Measurements from ENCODE around the gene ARSG.

The ARSG gene

DNA sequence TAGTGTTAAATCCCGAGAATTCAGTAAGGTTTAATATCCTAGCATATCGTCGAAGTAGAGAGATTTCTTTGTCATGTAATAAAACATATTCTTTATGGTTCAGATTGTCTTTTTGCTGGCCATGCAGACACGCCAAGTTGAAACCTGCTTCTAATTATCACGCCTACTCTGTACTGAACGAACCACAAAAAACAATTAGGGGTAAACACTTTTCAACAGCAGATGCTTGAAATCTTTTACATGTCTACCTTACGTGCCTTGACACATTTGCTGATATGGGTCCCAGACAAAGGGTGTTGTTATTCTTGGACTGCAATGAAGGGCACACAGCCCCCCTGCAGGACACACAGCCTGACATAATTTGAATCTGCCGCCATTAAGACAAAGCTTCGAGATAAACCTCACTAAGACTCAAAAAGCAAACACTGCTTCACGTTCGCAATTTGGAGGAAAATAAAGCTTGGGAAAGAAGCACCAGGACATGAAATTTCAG is 152.7 kb downstream of the ARSG start:
- Histone ChIP-seq H3K36me3 (ENCODE audit: insufficient read depth, low read length) (peaks cover 5% of the 10 kb centered on the region), H3K4me1 (ENCODE audit: insufficient read depth, low read length) (no peaks in the 10 kb centered on the region), H3K9me3 (ENCODE audit: control insufficient read depth, insufficient read depth, low read length) (no peaks in the 10 kb centered on the region), H3K9ac (ENCODE audit: low read depth, low read length) (no peak overlapping the region)

DNA sequence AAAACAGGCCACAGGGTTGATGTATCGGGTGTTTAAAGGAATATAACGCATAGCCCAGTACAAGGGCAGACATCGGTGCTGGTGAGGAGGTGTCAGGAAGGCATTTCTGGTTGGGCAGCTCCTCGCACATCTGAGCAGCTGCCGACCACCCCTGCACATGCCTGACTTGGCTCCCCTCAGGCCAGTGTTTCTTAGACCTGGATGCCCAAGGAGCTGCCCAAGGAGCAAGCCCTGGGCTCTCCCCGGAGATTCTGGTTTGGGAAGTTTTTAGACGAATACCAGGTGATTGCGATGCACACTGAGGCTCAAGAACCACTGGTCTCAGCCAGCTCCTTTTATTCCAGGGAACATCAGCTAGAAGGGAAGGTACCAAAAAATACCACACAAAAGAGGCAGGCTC is 154.4 kb downstream of the ARSG start:
- Histone ChIP-seq H3K9me3 (ENCODE audit: control insufficient read depth, insufficient read depth, low read length) (no peaks in the 10 kb centered on the region), H3K9ac (ENCODE audit: low read depth, low read length) (no peak overlapping the region), H3K36me3 (ENCODE audit: insufficient read depth, low read length) (peaks cover 5% of the 10 kb centered on the region; the same call in 1 of the 2 replicates), H3K4me1 (ENCODE audit: insufficient read depth, low read length) (no peaks in the 10 kb centered on the region)

GRCh38 chr17:68446626-68447041 is 155.3 kb downstream of the ARSG start:
- Histone ChIP-seq H3K9ac (ENCODE audit: low read depth, low read length) (no peak overlapping the region), H3K36me3 (ENCODE audit: insufficient read depth, low read length) (no peaks in the 10 kb centered on the region), H3K9me3 (ENCODE audit: control insufficient read depth, insufficient read depth, low read length) (no peaks in the 10 kb centered on the region), H3K4me1 (ENCODE audit: insufficient read depth, low read length) (no peaks in the 10 kb centered on the region)

- Histone ChIP-seq H3K36me3 (ENCODE audit: insufficient read depth, low read length) (no peaks in the 10 kb centered on the region), H3K4me1 (ENCODE audit: insufficient read depth, low read length) (no peaks in the 10 kb centered on the region; the same call in 1 of the 2 replicates), H3K9ac (ENCODE audit: low read depth, low read length) (no peak overlapping the region), H3K9me3 (ENCODE audit: control insufficient read depth, insufficient read depth, low read length) (no peaks in the 10 kb centered on the region)
Observed at GRCh38 chr17:68449021-68449739, 157.9 kb downstream of the ARSG start.

DNA sequence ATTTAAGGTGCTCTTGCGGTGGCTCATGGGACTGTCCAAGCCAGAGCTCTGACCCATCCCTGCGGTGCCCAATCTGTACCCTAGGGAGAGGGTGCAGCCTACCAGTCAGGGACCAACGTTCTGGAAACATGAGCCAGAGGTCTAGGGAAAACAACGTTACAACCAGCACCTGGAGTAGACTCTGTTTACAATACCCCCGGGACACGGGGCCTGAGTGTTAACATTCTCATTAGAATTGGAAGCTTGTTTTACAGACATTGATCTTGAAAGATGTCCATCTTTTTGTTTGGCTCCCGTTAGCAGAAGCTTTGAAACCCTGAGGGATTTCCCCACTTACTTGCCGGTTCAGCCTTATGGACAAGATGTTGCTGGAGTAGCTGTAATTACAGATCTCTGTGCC is 159.1 kb downstream of the ARSG start:
- no peaks in the 10 kb centered on the region for H3K36me3 ChIP-seq (ENCODE audit: insufficient read depth, low read length)
- H3K9ac ChIP-seq (ENCODE audit: low read depth, low read length) = no peak overlapping the region
- H3K4me1 ChIP-seq (ENCODE audit: insufficient read depth, low read length) = no peaks in the 10 kb centered on the region; the same call in 1 of the 2 replicates
- no peaks in the 10 kb centered on the region for H3K9me3 ChIP-seq (ENCODE audit: control insufficient read depth, insufficient read depth, low read length)

GRCh38 chr17:68450801-68451200 is 159.5 kb downstream of the ARSG start:
- Histone ChIP-seq H3K4me1 (ENCODE audit: insufficient read depth, low read length) (no peaks in the 10 kb centered on the region; the same call in 1 of the 2 replicates), H3K36me3 (ENCODE audit: insufficient read depth, low read length) (no peaks in the 10 kb centered on the region), H3K9ac (ENCODE audit: low read depth, low read length) (no peak overlapping the region), H3K9me3 (ENCODE audit: control insufficient read depth, insufficient read depth, low read length) (no peaks in the 10 kb centered on the region)

GRCh38 chr17:68451670-68452354 is 160.5 kb downstream of the ARSG start:
- peaks cover 6% of the 10 kb centered on the region for H3K4me1 ChIP-seq (ENCODE audit: insufficient read depth, low read length)
- H3K36me3 ChIP-seq (ENCODE audit: insufficient read depth, low read length) = no peaks in the 10 kb centered on the region
- no peaks in the 10 kb centered on the region for H3K9me3 ChIP-seq (ENCODE audit: control insufficient read depth, insufficient read depth, low read length)
- no peak overlapping the region for H3K9ac ChIP-seq (ENCODE audit: low read depth, low read length)

GRCh38 chr17:68452724-68453290 is 161.5 kb downstream of the ARSG start:
- H3K9me3 ChIP-seq (ENCODE audit: control insufficient read depth, insufficient read depth, low read length) = no peaks in the 10 kb centered on the region
- no peaks in the 10 kb centered on the region for H3K36me3 ChIP-seq (ENCODE audit: insufficient read depth, low read length)
- no peak overlapping the region for H3K9ac ChIP-seq (ENCODE audit: low read depth, low read length)
- H3K4me1 ChIP-seq (ENCODE audit: insufficient read depth, low read length) = peaks cover 6% of the 10 kb centered on the region

- no peaks in the 10 kb centered on the region for H3K36me3 ChIP-seq (ENCODE audit: insufficient read depth, low read length)
- H3K9ac ChIP-seq (ENCODE audit: low read depth, low read length) = no peak overlapping the region
- no peaks in the 10 kb centered on the region for H3K9me3 ChIP-seq (ENCODE audit: control insufficient read depth, insufficient read depth, low read length)
- peaks cover 6% of the 10 kb centered on the region for H3K4me1 ChIP-seq (ENCODE audit: insufficient read depth, low read length)
Observed at GRCh38 chr17:68453991-68454665, 162.8 kb downstream of the ARSG start.

DNA sequence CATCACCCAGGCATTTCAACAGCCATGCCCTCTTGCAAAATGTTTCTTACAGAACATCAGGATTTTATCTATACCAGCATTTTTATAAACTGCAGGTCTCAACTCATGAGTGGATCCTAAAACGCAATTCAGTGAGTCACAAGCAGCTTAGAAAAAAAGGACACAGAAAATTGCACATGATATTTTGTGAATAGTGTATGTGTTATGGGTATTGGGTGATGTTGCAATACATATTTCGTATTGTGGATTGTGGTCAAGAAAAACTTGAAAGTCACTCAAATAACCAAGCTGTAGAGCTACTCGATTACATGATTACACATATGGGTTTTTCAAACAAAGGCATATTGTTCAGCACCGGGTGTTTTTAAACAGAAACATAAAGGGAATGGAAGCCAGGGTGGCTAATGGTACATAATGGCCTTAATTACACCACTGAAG is 164.6 kb downstream of the ARSG start:
- H3K9ac ChIP-seq (ENCODE audit: low read depth, low read length) = peak overlapping the region; percentile 62

DNA sequence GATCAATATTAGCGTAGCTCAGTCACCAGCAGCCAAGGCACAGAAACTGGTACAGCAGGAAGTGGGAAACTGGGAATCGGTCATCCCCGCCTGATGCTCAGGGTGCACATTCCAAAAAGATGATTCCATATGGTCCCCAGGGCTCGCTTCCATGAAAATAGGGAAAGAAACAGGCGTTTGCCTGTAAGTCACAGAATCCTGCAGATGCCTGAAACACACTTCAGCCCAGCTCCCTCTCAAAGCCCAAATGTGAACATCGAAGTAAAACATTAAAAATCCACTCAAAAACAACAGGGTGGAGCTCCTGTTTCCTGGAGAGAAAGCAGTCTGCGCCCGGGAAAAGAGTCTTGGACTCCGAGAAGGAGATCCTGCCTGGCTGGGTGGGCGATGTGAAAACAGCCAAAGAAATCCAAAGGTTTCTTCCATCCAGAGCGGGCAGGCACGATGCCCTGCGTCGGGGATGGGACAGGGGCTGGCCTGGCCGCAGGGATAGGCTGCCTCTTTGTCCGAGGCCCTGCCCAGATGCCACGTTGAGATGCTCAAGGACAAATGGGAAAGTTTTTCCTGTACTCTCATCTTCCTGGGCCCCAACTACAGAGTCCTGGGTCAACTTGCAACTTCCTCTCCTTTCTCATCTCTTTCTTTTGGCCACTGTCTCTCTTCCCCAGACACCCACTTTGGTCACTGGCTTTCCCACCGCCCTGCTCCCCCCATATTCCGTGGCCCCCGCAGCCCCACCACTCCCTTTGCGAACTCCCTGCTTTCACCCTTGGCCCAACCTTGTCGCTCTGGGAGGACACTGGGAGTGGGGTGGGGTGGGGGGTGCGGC is 165.3 kb downstream of the ARSG start:
- Histone ChIP-seq H3K36me3 (ENCODE audit: insufficient read depth, low read length) (no peaks in the 10 kb centered on the region), H3K4me1 (ENCODE audit: insufficient read depth, low read length) (peaks cover 21% of the 10 kb centered on the region), H3K9ac (ENCODE audit: low read depth, low read length) (peak overlapping the region; percentile 62), H3K9me3 (ENCODE audit: control insufficient read depth, insufficient read depth, low read length) (no peaks in the 10 kb centered on the region)

More for the DNA sequence above, 164.6 kb downstream of the ARSG start:
- Histone ChIP-seq H3K36me3 (ENCODE audit: insufficient read depth, low read length) (no peaks in the 10 kb centered on the region), H3K9me3 (ENCODE audit: control insufficient read depth, insufficient read depth, low read length) (no peaks in the 10 kb centered on the region), H3K4me1 (ENCODE audit: insufficient read depth, low read length) (peaks cover 14% of the 10 kb centered on the region)

GRCh38 chr17:68457168-68457538 is 165.9 kb downstream of the ARSG start, which contains the start of gene WIPI1:
Gene WIPI1 (minus strand): TSS chr17:68457496. CDS start chr17:68457421, 75 bp downstream.
- H3K4me1 ChIP-seq (ENCODE audit: insufficient read depth, low read length) = peaks cover 27% of the 10 kb centered on the region
- no peaks in the 10 kb centered on the region for H3K36me3 ChIP-seq (ENCODE audit: insufficient read depth, low read length)

GRCh38 chr17:68457539-68458259 is 166.4 kb downstream of the ARSG start:
- Histone ChIP-seq H3K9ac (ENCODE audit: low read depth, low read length) (peak overlapping the region; percentile 77), H3K9me3 (ENCODE audit: control insufficient read depth, insufficient read depth, low read length) (no peaks in the 10 kb centered on the region), H3K4me1 (ENCODE audit: insufficient read depth, low read length) (peaks cover 32% of the 10 kb centered on the region), H3K36me3 (ENCODE audit: insufficient read depth, low read length) (no peaks in the 10 kb centered on the region)

More at GRCh38 chr17:68457168-68457538, 165.9 kb downstream of the ARSG start, which contains the start of gene WIPI1:
- H3K9me3 ChIP-seq (ENCODE audit: control insufficient read depth, insufficient read depth, low read length) = no peaks in the 10 kb centered on the region
- H3K9ac ChIP-seq (ENCODE audit: low read depth, low read length) = peak within 1 kb of the TSS; percentile 77
